SH-SY5Y (cell line): Measurements from ENCODE around the gene PRAF2.

Experiments used
- GATA2 ChIP-seq: IDR thresholded peaks from 2 replicates; pipeline ENCODE4 v1.6.1; 2011; ENCODE audit warnings: mild to moderate bottlenecking, low read depth, low read length
- GATA3 ChIP-seq: IDR thresholded peaks from 2 replicates; pipeline ENCODE4 v1.6.1; 2011; ENCODE audit warnings: low read depth, mild to moderate bottlenecking, low read length, moderate library complexity

The PRAF2 gene

DNA sequence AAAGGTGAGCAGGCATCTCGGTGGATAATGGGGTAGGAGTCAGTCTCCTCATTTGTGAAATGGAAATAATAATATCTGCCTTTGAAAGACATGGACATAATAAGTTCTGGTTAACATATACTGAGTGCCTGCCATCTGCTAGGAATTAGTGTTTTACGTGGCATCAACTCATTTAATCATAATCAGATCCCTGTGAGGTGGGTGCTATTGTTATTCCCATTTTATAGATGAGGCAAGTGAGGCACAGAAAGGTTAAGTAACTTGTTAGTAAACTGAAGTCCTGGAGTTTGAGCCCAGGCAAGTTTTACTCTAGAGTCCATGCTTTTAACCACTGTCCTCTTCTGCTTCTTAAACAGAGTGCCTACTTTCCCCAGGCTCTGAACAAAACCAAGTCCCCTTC is 7.5 kb downstream of the PRAF2 start:
- no peak for TF ChIP-seq GATA3

DNA sequence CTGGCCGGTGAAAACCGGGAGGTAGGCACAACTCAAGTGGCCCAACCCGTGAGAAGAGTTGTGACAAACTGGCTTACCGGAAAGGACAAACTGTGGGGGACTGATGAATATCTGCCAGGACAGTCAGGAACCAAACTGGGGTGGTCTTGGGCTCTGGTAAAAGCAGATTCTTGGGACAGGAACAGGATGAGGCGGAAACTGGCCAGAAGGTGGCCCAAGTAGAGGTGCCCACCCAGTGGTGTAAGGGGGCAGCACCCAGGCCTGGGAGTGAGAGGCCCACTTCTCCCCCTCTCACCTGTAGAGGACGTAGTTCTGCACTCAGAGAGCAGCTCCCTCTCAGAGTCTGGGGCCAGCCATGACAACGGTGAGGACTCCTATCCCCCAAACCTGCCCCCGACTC is 9.1 kb downstream of the PRAF2 start:
- TF ChIP-seq GATA2 (no peak), GATA3 (no peak)

DNA sequence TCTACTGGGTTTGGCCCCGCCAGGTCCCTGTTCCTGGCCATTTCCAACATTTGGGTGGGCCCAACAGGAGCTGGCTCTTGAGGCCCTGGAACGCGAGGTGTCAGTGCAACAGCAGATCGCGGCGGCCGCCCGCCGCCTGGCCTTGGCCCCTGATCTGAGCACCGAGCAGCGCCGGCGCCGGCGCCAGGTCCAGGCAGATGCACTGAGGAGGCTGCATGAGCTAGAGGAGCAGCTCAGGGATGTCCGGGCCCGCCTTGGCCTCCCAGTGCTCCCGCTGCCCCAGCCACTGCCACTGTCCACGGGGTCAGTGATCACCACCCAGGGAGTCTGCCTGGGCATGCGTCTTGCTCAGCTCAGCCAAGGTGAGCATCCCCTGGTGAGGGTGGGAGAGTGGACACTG is 9.5 kb downstream of the PRAF2 start:
- TF ChIP-seq GATA3: no peak
- TF ChIP-seq GATA2: no peak

DNA sequence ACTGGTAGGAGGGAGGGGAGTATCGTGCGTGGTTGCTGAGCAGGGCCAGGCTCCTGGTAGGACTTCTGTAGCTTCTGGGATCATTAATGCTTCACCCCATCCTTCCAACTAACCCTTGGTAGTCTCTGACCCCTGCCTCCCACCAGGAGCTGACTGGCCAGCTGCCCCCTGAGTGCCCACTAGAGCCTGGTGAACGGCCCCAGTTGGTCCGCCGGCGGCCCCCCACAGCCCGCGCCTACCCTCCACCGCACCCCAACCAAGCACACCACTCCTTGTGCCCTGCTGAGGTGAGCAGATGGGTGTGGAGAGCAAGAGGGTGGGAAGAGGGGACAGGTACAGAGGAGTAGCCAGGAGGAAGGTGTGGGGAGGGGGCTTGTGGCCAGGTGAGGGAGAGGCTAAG is 10.1 kb downstream of the PRAF2 start:
- TF ChIP-seq GATA2: no peak
- no peak for TF ChIP-seq GATA3

DNA sequence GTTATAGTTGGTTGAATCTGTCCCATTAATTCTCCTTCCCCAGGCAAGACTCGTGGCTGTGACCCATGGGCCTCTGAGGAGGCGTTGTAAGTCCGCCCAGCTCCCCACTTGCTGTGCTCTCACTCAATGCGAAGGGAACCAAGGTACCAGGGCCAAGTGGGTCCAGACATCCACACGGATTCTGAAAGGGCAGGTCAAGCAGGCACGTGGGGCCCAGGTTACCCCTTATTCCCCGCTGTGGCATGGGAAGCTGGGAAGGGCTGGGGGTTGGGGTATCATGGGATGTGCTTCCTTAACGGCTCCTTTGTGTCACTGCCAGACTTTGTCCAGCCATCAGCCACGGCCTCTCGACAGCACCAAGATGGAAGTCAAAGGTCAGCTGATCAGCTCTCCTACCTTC is 11.9 kb downstream of the PRAF2 start:
- TF ChIP-seq GATA3: no peak

DNA sequence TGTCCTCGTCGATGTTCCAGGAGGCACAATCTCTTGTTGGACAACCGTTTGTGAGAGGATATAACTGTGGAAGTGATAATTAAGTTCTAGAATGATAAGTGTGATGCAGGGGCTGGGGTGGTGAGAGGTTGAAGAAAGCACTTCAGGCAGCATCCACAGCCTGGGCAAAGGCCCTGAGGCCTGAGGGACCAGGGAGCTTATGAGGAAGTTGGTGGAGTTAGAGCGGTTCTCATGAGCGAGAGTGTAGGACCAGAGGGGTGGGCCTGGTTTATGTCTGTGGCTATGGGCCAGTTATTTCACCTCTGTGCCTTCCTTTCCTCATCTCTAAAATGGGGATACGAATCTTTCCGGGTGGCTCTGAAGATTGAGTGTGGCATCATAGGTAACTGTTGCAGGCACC is 12.3 kb downstream of the PRAF2 start:
- TF ChIP-seq GATA3 (no peak), GATA2 (no peak)

DNA sequence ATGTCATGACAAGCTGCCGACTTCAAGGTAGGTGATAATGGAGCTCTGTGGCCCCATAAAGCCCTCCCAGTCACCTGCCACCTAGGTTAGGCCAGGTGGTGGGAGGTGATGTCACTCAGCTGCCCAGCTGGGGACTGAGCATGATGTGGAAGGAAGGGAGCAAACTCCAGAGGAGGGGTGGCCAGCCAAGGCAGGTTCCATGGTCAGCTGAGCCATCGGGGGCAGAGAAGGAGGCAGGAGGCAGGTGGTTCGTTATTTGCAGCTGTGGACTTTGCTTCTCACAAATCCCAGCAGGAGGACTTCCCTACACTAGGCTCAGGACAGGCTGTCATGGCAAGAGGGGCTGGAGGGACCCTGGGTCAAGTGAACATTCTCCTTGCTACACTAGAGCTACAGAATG is 12.9 kb downstream of the PRAF2 start:
- no peak for TF ChIP-seq GATA2
- no peak for TF ChIP-seq GATA3

DNA sequence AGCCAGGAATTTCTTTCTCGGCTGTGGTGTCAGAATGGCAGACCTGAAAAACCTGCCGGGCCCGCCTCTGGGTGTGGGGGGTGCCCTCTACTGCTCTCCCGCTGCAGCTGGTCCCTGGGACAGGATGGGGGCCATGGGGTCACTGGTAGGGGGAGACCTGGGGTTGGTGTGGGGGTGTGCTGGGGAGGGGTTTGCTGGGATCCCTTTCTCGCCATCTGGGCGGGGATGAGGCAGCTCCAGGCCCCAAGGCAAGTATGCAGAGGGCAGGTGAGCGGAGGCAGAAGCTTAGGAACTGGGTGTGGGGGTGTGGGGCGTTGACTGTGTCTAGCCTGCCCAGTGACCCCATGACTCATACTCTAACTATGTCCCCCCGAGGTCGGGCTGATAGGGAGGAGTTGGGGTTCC is 14.1 kb downstream of the PRAF2 start:
- no peak for TF ChIP-seq GATA2
- TF ChIP-seq GATA3: no peak

DNA sequence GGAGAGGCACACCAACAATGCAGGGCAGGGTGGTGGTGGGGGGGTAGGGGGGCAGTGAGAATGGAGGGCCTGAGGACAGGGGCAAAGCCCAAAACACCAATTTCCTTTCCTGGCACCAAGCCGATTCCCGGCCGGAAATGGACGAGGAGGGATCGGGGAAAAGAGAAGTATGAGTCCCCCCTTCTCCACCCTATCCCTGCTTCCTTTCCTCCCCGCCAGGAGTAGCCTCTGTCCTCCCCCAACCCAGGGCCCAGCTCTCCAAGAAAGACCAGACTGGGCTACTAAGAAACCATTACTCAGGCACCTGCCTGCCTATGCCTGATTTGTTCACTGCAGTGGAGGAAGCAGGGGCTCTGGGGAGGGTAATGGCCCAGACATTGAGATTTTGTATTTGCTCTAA is 14.6 kb downstream of the PRAF2 start:
- no peak for TF ChIP-seq GATA2
- TF ChIP-seq GATA3: no peak

DNA sequence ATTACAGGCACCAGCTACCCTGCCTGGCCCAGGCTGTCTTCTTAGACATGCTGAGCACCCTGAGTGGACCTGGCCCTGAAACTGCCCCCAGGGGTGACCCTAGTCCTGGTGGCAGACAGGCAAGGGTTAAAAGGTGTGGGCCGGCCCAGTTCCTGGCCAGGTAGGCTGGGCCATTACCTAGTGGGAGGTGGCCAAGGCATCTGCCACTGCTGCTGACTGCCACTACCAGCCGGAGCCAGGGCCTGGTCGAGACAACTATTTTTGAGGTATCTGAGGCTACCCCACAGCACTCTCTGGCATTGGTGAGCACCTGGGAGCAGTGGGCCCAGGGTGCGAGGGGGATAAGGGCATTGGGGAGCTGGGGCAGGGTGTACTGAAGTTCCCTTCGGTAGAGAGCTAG is 15.0 kb downstream of the PRAF2 start, which contains the start of gene CCDC120:
Gene CCDC120, plus strand, starts transcription at position 206 of the 400 bp plus-strand sequence. CDS start 3,043 bp downstream, outside the sequence.
- TF ChIP-seq GATA3 (no peak), GATA2 (no peak)

DNA sequence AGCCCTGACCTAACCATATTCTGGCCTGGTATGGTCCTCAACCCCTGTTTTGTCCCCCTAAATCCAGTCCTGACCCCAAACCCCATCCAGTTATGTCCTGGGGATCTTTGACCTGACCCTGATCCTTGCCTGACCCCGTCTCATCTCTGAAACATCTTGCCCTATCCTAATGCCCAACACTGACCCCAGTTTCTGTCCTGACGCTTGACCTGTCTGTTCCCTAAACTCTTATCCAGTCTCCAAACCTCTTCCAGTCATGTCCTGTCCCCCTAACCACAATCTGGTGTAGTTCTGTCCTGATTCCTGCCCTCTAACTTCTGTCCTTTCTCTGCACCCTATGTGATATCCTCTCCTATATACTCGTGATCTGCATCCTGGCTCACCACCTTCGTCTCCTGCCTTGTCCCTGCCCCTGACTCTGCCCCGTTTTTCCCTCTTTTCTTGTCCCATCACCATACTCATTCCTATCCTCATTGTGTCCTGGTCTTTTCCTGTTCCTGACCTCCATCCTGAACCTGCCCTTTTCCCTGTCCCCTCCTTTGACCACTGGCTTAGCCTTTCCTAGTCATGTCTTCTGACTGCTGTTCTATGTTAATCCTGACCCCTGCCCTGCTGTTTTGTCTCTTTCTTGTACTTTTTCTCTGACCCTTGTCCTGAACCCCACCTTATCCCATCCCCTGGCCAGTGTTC is 19.6 kb downstream of the PRAF2 start:
- TF ChIP-seq GATA3 (no peak), GATA2 (no peak)

DNA sequence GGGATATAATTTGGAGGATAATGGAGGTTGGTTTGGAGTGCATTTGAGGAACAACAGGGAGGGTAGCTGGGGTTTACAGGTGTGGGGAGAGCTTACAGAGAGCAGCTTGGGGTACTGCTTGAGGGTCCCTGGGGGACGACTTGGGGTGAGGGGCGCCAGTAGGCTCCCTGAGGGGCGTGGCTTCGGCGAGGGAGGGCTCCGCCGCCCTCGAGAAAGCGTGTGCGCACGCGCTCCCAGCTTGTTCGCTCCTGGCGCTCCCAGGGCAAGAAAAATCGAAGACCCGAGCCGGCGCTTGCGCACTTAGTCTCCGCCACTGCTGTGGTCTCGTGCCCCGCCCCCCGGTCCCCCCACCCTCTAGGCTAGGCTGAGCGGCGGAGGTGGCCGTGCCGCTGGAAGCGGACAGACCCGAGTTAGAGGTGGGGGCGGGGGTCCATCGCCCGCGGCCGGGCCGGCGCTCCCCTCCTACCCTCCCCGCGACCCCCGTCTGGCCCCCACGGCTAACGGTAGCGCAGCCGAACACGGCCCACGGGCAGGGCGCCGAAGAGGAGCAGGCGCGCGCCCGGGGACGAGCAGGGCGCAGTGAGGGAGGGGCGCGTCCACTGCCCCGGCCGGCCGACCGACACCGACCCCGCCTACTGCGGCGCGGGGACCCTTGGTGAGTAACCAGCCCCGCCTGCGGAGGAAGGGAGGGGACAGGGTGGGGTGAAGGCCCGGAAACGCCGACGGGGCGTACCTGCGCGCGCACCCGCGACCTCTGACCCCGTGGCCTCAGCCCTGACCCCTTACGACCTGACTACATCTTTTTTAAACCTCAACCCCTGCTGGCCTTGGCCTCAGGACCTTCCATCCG is 20.4 kb downstream of the PRAF2 start:
- TF ChIP-seq GATA3: no peak
- no peak for TF ChIP-seq GATA2

DNA sequence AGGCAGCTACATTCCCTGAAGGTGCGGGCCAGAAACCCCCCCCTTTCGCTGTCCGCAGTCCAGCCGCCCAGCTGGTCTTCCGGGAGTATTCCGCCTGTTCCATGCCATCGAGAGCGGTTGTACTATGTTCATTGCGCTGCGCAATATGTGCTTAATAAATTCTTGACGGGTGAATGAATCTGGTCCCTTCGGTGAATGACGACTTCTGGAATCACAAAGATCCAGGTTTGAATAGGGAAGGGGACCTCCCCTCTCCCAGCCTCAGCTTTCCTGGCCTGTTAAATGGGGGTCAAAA is 29.9 kb downstream of the PRAF2 start:
- TF ChIP-seq GATA2 (no peak), GATA3 (no peak)

DNA sequence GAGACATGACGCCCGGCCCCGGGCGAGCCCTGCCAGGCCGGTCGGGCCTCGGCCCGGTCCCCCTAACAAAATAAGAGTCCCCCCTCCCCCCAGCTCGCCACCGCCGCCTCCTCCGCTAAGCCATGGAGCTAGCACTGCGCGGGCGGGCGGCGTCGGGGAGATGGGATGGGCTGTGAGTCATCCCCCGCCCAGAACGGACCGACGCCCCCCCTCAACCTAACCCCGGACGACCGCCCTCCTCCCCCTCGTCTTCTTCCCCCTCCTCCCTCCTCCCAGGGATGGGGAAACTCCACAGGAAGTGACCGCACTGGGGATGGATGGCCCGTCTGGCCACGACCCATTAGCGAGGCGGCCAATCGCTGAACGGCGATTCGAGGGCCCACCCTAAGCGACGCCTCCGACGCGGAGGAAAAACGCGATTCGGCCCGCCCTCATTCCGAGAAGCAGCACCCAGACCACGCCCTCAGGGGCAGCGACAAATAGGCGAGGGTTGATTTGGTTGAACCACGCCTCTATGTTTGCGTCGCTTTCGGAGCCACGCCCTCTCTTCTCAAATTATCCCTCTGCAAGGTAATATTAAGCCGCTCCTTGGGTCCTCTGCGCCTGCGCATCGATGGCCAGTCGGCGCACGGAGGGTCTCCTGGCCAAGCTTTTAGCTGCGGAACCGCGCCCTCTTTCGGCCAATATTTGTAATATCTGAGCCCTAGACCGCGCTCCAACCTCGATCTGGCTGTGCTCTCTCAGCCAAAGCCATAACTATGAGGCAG is 30.4 kb downstream of the PRAF2 start, which contains the start of gene TFE3:
Gene TFE3, minus strand, starts transcription at position 138 of the 767 bp plus-strand sequence. Its CDS starts 131 bp downstream, at position 7.
- no peak for TF ChIP-seq GATA3
